ENCODE measurements around the gene GPHN.

Gene GPHN

GRCh38 chr14:66635435-66635834, 127.5 kb downstream of the GPHN start:
- Histone ChIP-seq H3K4me3 (no peak overlapping the region), H3K9me3 (no peaks in the 10 kb centered on the region), H3K27me3 (ENCODE audit: low read depth) (no peaks in the 10 kb centered on the region), H3K36me3 (replicated peaks) (no peaks in the 10 kb centered on the region), H3K4me1 (no peaks in the 10 kb centered on the region; the same call in 1 of the 2 replicates)
- DNase-seq (ENCODE audit: low spot score in 2 of 2) = no peak
- in situ Hi-C loops (cut with MboI; ENCODE audit: low sequenced_read_pairs) = no loop called here

GRCh38 chr14:66636240-66636639, 128.3 kb downstream of the GPHN start:
- H3K27me3 ChIP-seq (ENCODE audit: low read depth) = no peaks in the 10 kb centered on the region
- H3K4me1 ChIP-seq = no peaks in the 10 kb centered on the region; the same call in 1 of the 2 replicates
- in situ Hi-C loops (cut with MboI; ENCODE audit: low sequenced_read_pairs) = no loop called here
- DNase-seq (ENCODE audit: low spot score in 2 of 2) = no peak
- H3K4me3 ChIP-seq = no peak overlapping the region
- H3K36me3 ChIP-seq (replicated peaks) = no peaks in the 10 kb centered on the region
- H3K9me3 ChIP-seq = no peaks in the 10 kb centered on the region

GRCh38 chr14:66638689-66639088, 130.7 kb downstream of the GPHN start:
- Histone ChIP-seq H3K27me3 (ENCODE audit: low read depth) (no peaks in the 10 kb centered on the region), H3K4me3 (no peak overlapping the region), H3K36me3 (replicated peaks) (no peaks in the 10 kb centered on the region), H3K9me3 (no peaks in the 10 kb centered on the region), H3K4me1 (peaks cover 7% of the 10 kb centered on the region; the same call in 1 of the 2 replicates)
- no peak for DNase-seq (ENCODE audit: low spot score in 2 of 2)
- in situ Hi-C loops (cut with MboI; ENCODE audit: low sequenced_read_pairs) = no loop called here

- no peak overlapping the region for H3K4me3 ChIP-seq
- no peaks in the 10 kb centered on the region for H3K36me3 ChIP-seq (replicated peaks)
- no peaks in the 10 kb centered on the region for H3K9me3 ChIP-seq
- in situ Hi-C loops (cut with MboI; ENCODE audit: low sequenced_read_pairs) = no loop called here
- no peaks in the 10 kb centered on the region for H3K27me3 ChIP-seq (ENCODE audit: low read depth)
- DNase-seq (ENCODE audit: low spot score in 2 of 2) = no peak
- H3K4me1 ChIP-seq = peaks cover 22% of the 10 kb centered on the region
These were observed 134.1 kb downstream of the GPHN start for GRCh38 chr14:66641861-66642635.

- H3K9me3 ChIP-seq = no peaks in the 10 kb centered on the region
- H3K4me3 ChIP-seq = no peak overlapping the region
- no peaks in the 10 kb centered on the region for H3K36me3 ChIP-seq (replicated peaks)
- DNase-seq (ENCODE audit: low spot score in 2 of 2) = no peak
- H3K27me3 ChIP-seq (ENCODE audit: low read depth) = no peaks in the 10 kb centered on the region
- H3K4me1 ChIP-seq = peaks cover 22% of the 10 kb centered on the region
- in situ Hi-C loops (cut with MboI; ENCODE audit: low sequenced_read_pairs) = no loop called here
These were observed 135.4 kb downstream of the GPHN start for GRCh38 chr14:66643344-66643743.

GRCh38 chr14:66645716-66646115, 137.8 kb downstream of the GPHN start:
- Histone ChIP-seq H3K36me3 (replicated peaks) (no peaks in the 10 kb centered on the region), H3K4me3 (no peak overlapping the region), H3K27me3 (ENCODE audit: low read depth) (no peaks in the 10 kb centered on the region), H3K4me1 (peaks cover 22% of the 10 kb centered on the region), H3K9me3 (no peaks in the 10 kb centered on the region)
- no peak for DNase-seq (ENCODE audit: low spot score in 2 of 2)
- in situ Hi-C loops (cut with MboI; ENCODE audit: low sequenced_read_pairs) = no loop called here

- no peak for DNase-seq (ENCODE audit: low spot score in 2 of 2)
- peaks cover 7% of the 10 kb centered on the region for H3K4me1 ChIP-seq
- H3K9me3 ChIP-seq = no peaks in the 10 kb centered on the region
- no peak overlapping the region for H3K4me3 ChIP-seq
- in situ Hi-C loops (cut with MboI; ENCODE audit: low sequenced_read_pairs) = no loop called here
- no peaks in the 10 kb centered on the region for H3K27me3 ChIP-seq (ENCODE audit: low read depth)
- no peaks in the 10 kb centered on the region for H3K36me3 ChIP-seq (replicated peaks)
These were observed 141.6 kb downstream of the GPHN start for GRCh38 chr14:66649498-66649897.

- DNase-seq (ENCODE audit: low spot score in 2 of 2) = no peak
These were observed 142.6 kb downstream of the GPHN start for GRCh38 chr14:66650491-66650911.

GRCh38 chr14:66651536-66652220, 143.7 kb downstream of the GPHN start:
- no peaks in the 10 kb centered on the region for H3K36me3 ChIP-seq (replicated peaks)
- in situ Hi-C loops (cut with MboI; ENCODE audit: low sequenced_read_pairs) = no loop called here
- no peaks in the 10 kb centered on the region for H3K27me3 ChIP-seq (ENCODE audit: low read depth)
- H3K9me3 ChIP-seq = no peaks in the 10 kb centered on the region
- H3K4me3 ChIP-seq = no peak overlapping the region
- no peaks in the 10 kb centered on the region for H3K4me1 ChIP-seq
- DNase-seq (ENCODE audit: low spot score in 2 of 2) = no peak

More at GRCh38 chr14:66650491-66650911, 142.6 kb downstream of the GPHN start:
- Histone ChIP-seq H3K36me3 (replicated peaks) (no peaks in the 10 kb centered on the region), H3K4me1 (no peaks in the 10 kb centered on the region), H3K4me3 (no peak overlapping the region), H3K9me3 (no peaks in the 10 kb centered on the region), H3K27me3 (ENCODE audit: low read depth) (no peaks in the 10 kb centered on the region)
- in situ Hi-C loops (cut with MboI; ENCODE audit: low sequenced_read_pairs) = no loop called here

- in situ Hi-C loops (cut with MboI; ENCODE audit: low sequenced_read_pairs) = no loop called here
- Histone ChIP-seq H3K36me3 (replicated peaks) (no peaks in the 10 kb centered on the region), H3K4me1 (no peaks in the 10 kb centered on the region), H3K27me3 (ENCODE audit: low read depth) (no peaks in the 10 kb centered on the region), H3K9me3 (no peaks in the 10 kb centered on the region), H3K4me3 (no peak overlapping the region)
- DNase-seq (ENCODE audit: low spot score in 2 of 2) = no peak
These were observed 144.7 kb downstream of the GPHN start for GRCh38 chr14:66652525-66653106.

- Histone ChIP-seq H3K4me3 (no peak overlapping the region), H3K9me3 (no peaks in the 10 kb centered on the region)
- in situ Hi-C loops (cut with MboI; ENCODE audit: low sequenced_read_pairs) = no loop called here
These were observed 149.8 kb downstream of the GPHN start for GRCh38 chr14:66657780-66658179.

GRCh38 chr14:66662374-66662773, 154.4 kb downstream of the GPHN start:
- Histone ChIP-seq H3K4me3 (no peak overlapping the region), H3K9me3 (no peaks in the 10 kb centered on the region), H3K36me3 (replicated peaks) (no peaks in the 10 kb centered on the region), H3K27me3 (ENCODE audit: low read depth) (no peaks in the 10 kb centered on the region), H3K4me1 (no peaks in the 10 kb centered on the region)
- DNase-seq (ENCODE audit: low spot score in 2 of 2) = peak; percentile 16 to 20
- in situ Hi-C loops (cut with MboI; ENCODE audit: low sequenced_read_pairs) = no loop called here

More at GRCh38 chr14:66657780-66658179, 149.8 kb downstream of the GPHN start:
- DNase-seq (ENCODE audit: low spot score in 2 of 2) = no peak
- H3K36me3 ChIP-seq (replicated peaks) = no peaks in the 10 kb centered on the region
- H3K27me3 ChIP-seq (ENCODE audit: low read depth) = no peaks in the 10 kb centered on the region
- H3K4me1 ChIP-seq = no peaks in the 10 kb centered on the region

- Histone ChIP-seq H3K4me1 (no peaks in the 10 kb centered on the region), H3K9me3 (no peaks in the 10 kb centered on the region), H3K27me3 (ENCODE audit: low read depth) (no peaks in the 10 kb centered on the region), H3K36me3 (replicated peaks) (no peaks in the 10 kb centered on the region), H3K4me3 (no peak overlapping the region)
- no peak for DNase-seq (ENCODE audit: low spot score in 2 of 2)
- in situ Hi-C loops (cut with MboI; ENCODE audit: low sequenced_read_pairs) = no loop called here
These were observed 169.8 kb downstream of the GPHN start for GRCh38 chr14:66677780-66678179.

- H3K4me1 ChIP-seq = no peaks in the 10 kb centered on the region
- no peaks in the 10 kb centered on the region for H3K36me3 ChIP-seq (replicated peaks)
- DNase-seq (ENCODE audit: low spot score in 2 of 2) = no peak
- in situ Hi-C loops (cut with MboI; ENCODE audit: low sequenced_read_pairs) = no loop called here
- no peaks in the 10 kb centered on the region for H3K9me3 ChIP-seq
- H3K4me3 ChIP-seq = no peak overlapping the region
- H3K27me3 ChIP-seq (ENCODE audit: low read depth) = no peaks in the 10 kb centered on the region
These were observed 172.3 kb downstream of the GPHN start for GRCh38 chr14:66680216-66680615.
